K562 (cell line): ENCODE data around the gene PNMT. TPM values are rescaled to one million over a fixed set of nuclear protein-coding genes. Genes with fewer than 3 reads are reported as not detected.

Source experiments
- CEBPG ChIP-seq, 3 experiments: fragments of 200-800 bp in 1 of 3; sonication (Bioruptor generic) in 1 of 3; sonication (generic) in 1 of 3; formaldehyde crosslinking in 1 of 3; IDR thresholded peaks in 2 of 3; conservative IDR thresholded peaks in 1 of 3; 2 replicates each; pipeline versions ENCODE4 v1.6.1 to v1.8.0; 2016 to 2022; ENCODE audit warnings: missing compliant biosample characterization in 2 of 3, missing genetic modification characterization in 2 of 3, mild to moderate bottlenecking in 1 of 3, missing genetic modification reagents in 1 of 3
- ELF4 ChIP-seq: fragments of 450-650 bp; formaldehyde crosslinking; IDR thresholded peaks from 2 replicates; pipeline ENCODE4 v1.4.0; 2022; ENCODE audit warnings: missing genetic modification characterization
- FOXJ2 ChIP-seq: fragments of 200-800 bp; sonication (Bioruptor generic); IDR thresholded peaks from 2 replicates; pipeline ENCODE4 v1.6.1; 2016; ENCODE audit warnings: missing genetic modification characterization, missing compliant biosample characterization
- KAT8 ChIP-seq: fragments of 450-650 bp; IDR thresholded peaks from 2 replicates; pipeline ENCODE4 v1.6.1; 2016; ENCODE audit warnings: low read depth, mild to moderate bottlenecking
- MBD2 ChIP-seq: sonication (generic); IDR thresholded peaks from 2 replicates; pipeline ENCODE4 v1.6.1; 2016; ENCODE audit warnings: low read depth, borderline replicate concordance
- OTX1 ChIP-seq: fragments of 450-650 bp; formaldehyde crosslinking; IDR thresholded peaks from 2 replicates; pipeline ENCODE4 v1.4.0; 2022; ENCODE audit warnings: mild to moderate bottlenecking
- PATZ1 ChIP-seq: fragments of 250-450 bp; sonication (Bioruptor Pico); IDR thresholded peaks from 2 replicates; pipeline ENCODE4 v1.5.0; 2020; ENCODE audit warnings: mild to moderate bottlenecking, borderline replicate concordance
- PCBP1 ChIP-seq: fragments of 200-400 bp; formaldehyde crosslinking; IDR thresholded peaks from 2 replicates; pipeline ENCODE4 v1.6.1; 2018; ENCODE audit warnings: mild to moderate bottlenecking, low read depth, low read length; ENCODE audit not compliant: poor library complexity, severe bottlenecking
- SLC30A9 ChIP-seq: fragments of 250-450 bp; sonication (Bioruptor Pico); IDR thresholded peaks from 2 replicates; pipeline ENCODE4 v1.8.0; 2022; ENCODE audit warnings: mild to moderate bottlenecking, moderate library complexity
- ZBTB40 ChIP-seq, 2 experiments: fragments of 450-650 bp in 1 of 2; sonication (generic) in 1 of 2; formaldehyde crosslinking in 1 of 2; IDR thresholded peaks; 2 replicates each; pipeline versions ENCODE4 v1.7.1 to v1.9.0; 2016 to 2022; ENCODE audit warnings: inconsistent platforms in 1 of 2, mild to moderate bottlenecking in 1 of 2, missing genetic modification reagents in 1 of 2
- ZNF239 ChIP-seq: fragments of 250-450 bp; sonication (Bioruptor Pico); IDR thresholded peaks from 2 replicates; pipeline ENCODE4 v1.4.0; 2020; ENCODE audit warnings: mild to moderate bottlenecking
- ZZZ3 ChIP-seq: fragments of 450-650 bp; IDR thresholded peaks from 2 replicates; pipeline ENCODE4 v1.6.1; 2016; ENCODE audit warnings: antibody characterized with exemption, mild to moderate bottlenecking, moderate library complexity
- polyA plus RNA-seq, 8 experiments: library from polyadenylated mRNA; depleted of rRNA in 4 of 8; stranded (reverse) in 5 of 8; unstranded in 3 of 8; fragments of >200 nt; fragmentation: Nextera tagmentation in 2 of 8; fragmentation: Illumina TruSeq in 1 of 8; extraction: Ambion mirVana in 2 of 8; extraction: Trizol in 1 of 8; gene quantifications; 2 replicates each; pipeline versions ENCODE4 v1.2.1 to v1.2.3, GENCODE V29; 2011 to 2014; ENCODE audit warnings: inconsistent platforms in 1 of 8, missing spikeins in 1 of 8
- total RNA-seq, 7 experiments: library from RNA; depleted of rRNA in 6 of 7; stranded (reverse); fragments of >200 nt in 6 of 7; fragmentation: Illumina TruSeq in 2 of 7; extraction: Trizol in 2 of 7; gene quantifications; 2 replicates each; pipeline versions ENCODE4 v1.2.1 to v1.2.3, GENCODE V29; 2011 to 2021; ENCODE audit warnings: low replicate concordance in 1 of 7

PNMT gene
- total and polyA plus RNA-seq, 9 of the 15 experiments (the other 6 are each of a cell fraction or from before 2014, with no cell fraction given): 0.55 to 18.1 (median 5.8) TPM

- TF ChIP-seq PATZ1 (CRISPR knock-in tag) (no peak), SLC30A9 (CRISPR knock-in tag) (no peak), ZBTB40 (IDR thresholded peaks at IDR 0.05) (0 out of 2 replicates have a peak, but pooled peaks have one; percentile 62), ZBTB40 (CRISPR knock-in tag; IDR thresholded peaks at IDR 0.05) (no peak), OTX1 (peak; percentile 88), MBD2 (no peak), ZZZ3 (no peak), CEBPG (CRISPR knock-in tag; IDR thresholded peaks at IDR 0.05) (no peak), CEBPG (tag; conservative IDR thresholded peaks at IDR 0.05 in 1 of 2, IDR thresholded peaks at IDR 0.05 in 1 of 2) (no peak), ZNF239 (no peak), ELF4 (CRISPR knock-in tag) (peak; percentile 36; the same call in 1 of the 2 replicates), FOXJ2 (tag) (no peak), PCBP1 (peak; percentile 63), KAT8 (no peak)
Measured at GRCh38 chr17:39667945-39668924, at the start of gene PNMT (continued).
